Duodenal mucosa (tissue), 2 donors: ENCODE measurements around the gene MST1R.
A peak's percentile ranks its signal among the peaks of the same experiment; 100 is the strongest.
"Not testable (repeated sequence)": the region's sequence is repeated elsewhere in the genome, so short reads cannot be mapped to it uniquely, and the experiment has no call there.

Source experiments
- H3K27ac ChIP-seq: one replicate; pipeline ENCODE4 v1.7.0; 2013; ENCODE audit warnings: low read depth, low read length
- H3K27me3 ChIP-seq, 2 donors: one replicate each; pipeline ENCODE4 v1.7.0; 2013; ENCODE audit warnings: low read length in 2 of 2, control low read depth in 1 of 2; ENCODE audit not compliant: insufficient read depth in 2 of 2, control insufficient read depth in 1 of 2
- H3K36me3 ChIP-seq, 2 donors: one replicate each; pipeline ENCODE4 v1.7.0; 2013; ENCODE audit warnings: low read length in 2 of 2, control low read depth in 1 of 2; ENCODE audit not compliant: insufficient read depth in 2 of 2, control insufficient read depth in 1 of 2
- H3K4me1 ChIP-seq, 2 donors: one replicate each; pipeline ENCODE4 v1.7.0; 2013; ENCODE audit warnings: low read length in 2 of 2, control low read depth in 1 of 2; ENCODE audit not compliant: insufficient read depth in 2 of 2, control insufficient read depth in 1 of 2
- H3K4me3 ChIP-seq, 2 donors: one replicate each; pipeline ENCODE4 v1.7.0; 2013; ENCODE audit warnings: low read length in 2 of 2, low read depth in 1 of 2
- H3K9ac ChIP-seq, 2 donors: one replicate each; pipeline ENCODE4 v1.7.0; 2013; ENCODE audit warnings: low read length in 2 of 2, low read depth in 1 of 2
- H3K9me3 ChIP-seq, 2 donors: one replicate each; pipeline ENCODE4 v1.7.0; 2013; ENCODE audit warnings: low read length in 2 of 2, control low read depth in 1 of 2; ENCODE audit not compliant: control insufficient read depth in 1 of 2

Gene MST1R

GRCh38 chr3:49929291-49930167 lies 25.9 kb upstream of the MST1R start, which contains the start of gene MON1A:
MON1A (minus strand) TSS chr3:49929811; CDS start chr3:49913346, 16,465 bp downstream.
- peaks cover 25 to 41% of the 10 kb centered on the region in 2 donors for H3K4me1 ChIP-seq
- peak within 1 kb of the TSS; percentile 80 for H3K27ac ChIP-seq
- no peaks in the 10 kb centered on the region for H3K36me3 ChIP-seq
- H3K9me3 ChIP-seq, result no peaks in the 10 kb centered on the region
- H3K4me3 ChIP-seq, result peak within 1 kb of the TSS; percentile 83 to 86
- no peaks in the 10 kb centered on the region for H3K27me3 ChIP-seq
- peak within 1 kb of the TSS; percentile 76 to 81 for H3K9ac ChIP-seq

GRCh38 chr3:49928481-49929017 lies 24.9 kb upstream of the MST1R start:
- no peaks in the 10 kb centered on the region for H3K9me3 ChIP-seq
- peak overlapping the region; percentile 83 to 86 for H3K4me3 ChIP-seq
- no peaks in the 10 kb centered on the region for H3K36me3 ChIP-seq
- no peaks in the 10 kb centered on the region for H3K27me3 ChIP-seq
- H3K27ac ChIP-seq, result peak overlapping the region; percentile 26
- peak overlapping the region; percentile 61 to 81 for H3K9ac ChIP-seq
- H3K4me1 ChIP-seq, result peaks cover 25 to 41% of the 10 kb centered on the region in 2 donors

DNA sequence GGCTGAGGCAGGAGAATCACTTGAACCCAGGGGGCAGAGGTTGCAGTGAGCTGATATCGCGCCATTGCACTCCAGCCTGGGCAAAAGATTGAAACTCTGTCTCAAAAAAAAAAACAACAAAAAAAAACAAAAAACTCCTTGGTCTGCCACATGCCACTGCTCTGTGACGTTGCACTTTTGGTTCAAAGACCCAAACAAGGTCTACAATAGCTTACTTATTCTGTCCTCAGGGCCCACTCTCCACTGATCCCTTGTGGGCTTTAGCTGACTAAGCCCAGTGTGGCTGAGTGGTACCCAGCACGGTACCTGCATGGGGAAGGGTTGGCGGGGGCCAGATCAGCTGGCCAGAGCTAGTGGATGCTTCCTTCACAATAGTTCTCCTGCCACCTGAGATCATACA lies 24.1 kb upstream of the MST1R start:
- Histone ChIP-seq H3K9me3 (no peaks in the 10 kb centered on the region), H3K36me3 (no peaks in the 10 kb centered on the region), H3K27ac (no peak overlapping the region), H3K9ac (peak overlapping the region; percentile 61 to 81), H3K4me1 (peaks cover 25 to 41% of the 10 kb centered on the region in 2 donors), H3K27me3 (no peaks in the 10 kb centered on the region), H3K4me3 (peak overlapping the region; percentile 83 to 86)

DNA sequence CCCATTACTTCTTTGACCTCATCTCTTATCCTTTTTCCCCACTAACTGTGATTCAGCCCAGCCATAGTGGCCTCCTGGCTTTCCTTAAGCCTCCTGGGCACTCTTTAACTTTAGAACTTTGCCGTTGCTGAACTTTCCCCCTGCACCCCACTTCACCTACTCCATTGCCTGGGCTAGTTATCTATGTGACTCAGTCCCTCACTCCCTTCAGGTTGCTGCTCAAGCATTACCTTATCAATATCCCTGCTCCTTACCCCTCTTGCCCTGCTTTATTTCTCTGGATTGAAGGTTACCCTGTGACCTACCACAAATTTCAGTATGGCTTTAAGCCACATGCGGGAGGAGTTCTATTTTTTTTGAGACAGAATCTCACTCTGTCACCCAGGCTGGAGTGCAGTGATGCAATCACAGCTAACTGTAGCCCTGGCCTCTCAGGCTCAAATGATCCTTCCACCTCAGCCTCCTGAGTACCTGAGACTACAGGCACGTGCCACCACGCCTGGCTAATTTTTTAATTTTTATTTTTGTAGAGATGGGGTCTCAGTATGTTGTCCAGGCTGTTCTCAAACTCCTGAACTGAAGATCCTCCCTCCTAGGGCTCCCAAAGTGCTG lies 22.6 kb upstream of the MST1R start:
- Histone ChIP-seq H3K4me3 (peak overlapping the region; percentile 32 to 42), H3K9me3 (no peaks in the 10 kb centered on the region), H3K27ac (peak overlapping the region; percentile 26), H3K27me3 (no peaks in the 10 kb centered on the region), H3K9ac (peak overlapping the region; percentile 27 to 31), H3K4me1 (peaks cover 25 to 41% of the 10 kb centered on the region in 2 donors), H3K36me3 (no peaks in the 10 kb centered on the region)

- H3K36me3 ChIP-seq, result no peaks in the 10 kb centered on the region
- peak overlapping the region; percentile 32 to 42 for H3K4me3 ChIP-seq
- no peak overlapping the region for H3K27ac ChIP-seq
- H3K9ac ChIP-seq, result peak overlapping the region; percentile 27 to 31
- H3K4me1 ChIP-seq, result peaks cover 25 to 34% of the 10 kb centered on the region in 2 donors
- no peaks in the 10 kb centered on the region for H3K9me3 ChIP-seq
- no peaks in the 10 kb centered on the region for H3K27me3 ChIP-seq
Observed at GRCh38 chr3:49925485-49925884, 21.8 kb upstream of the MST1R start.

- peaks cover 25 to 27% of the 10 kb centered on the region in 2 donors for H3K4me1 ChIP-seq
- no peaks in the 10 kb centered on the region for H3K9me3 ChIP-seq
- no peaks in the 10 kb centered on the region for H3K27me3 ChIP-seq
- H3K4me3 ChIP-seq, result no peak overlapping the region
- peaks cover 0 to 7% of the 10 kb centered on the region in 2 donors for H3K36me3 ChIP-seq
- no peak overlapping the region for H3K9ac ChIP-seq
- no peak overlapping the region for H3K27ac ChIP-seq
Observed at GRCh38 chr3:49924683-49925082, 21.0 kb upstream of the MST1R start.

DNA sequence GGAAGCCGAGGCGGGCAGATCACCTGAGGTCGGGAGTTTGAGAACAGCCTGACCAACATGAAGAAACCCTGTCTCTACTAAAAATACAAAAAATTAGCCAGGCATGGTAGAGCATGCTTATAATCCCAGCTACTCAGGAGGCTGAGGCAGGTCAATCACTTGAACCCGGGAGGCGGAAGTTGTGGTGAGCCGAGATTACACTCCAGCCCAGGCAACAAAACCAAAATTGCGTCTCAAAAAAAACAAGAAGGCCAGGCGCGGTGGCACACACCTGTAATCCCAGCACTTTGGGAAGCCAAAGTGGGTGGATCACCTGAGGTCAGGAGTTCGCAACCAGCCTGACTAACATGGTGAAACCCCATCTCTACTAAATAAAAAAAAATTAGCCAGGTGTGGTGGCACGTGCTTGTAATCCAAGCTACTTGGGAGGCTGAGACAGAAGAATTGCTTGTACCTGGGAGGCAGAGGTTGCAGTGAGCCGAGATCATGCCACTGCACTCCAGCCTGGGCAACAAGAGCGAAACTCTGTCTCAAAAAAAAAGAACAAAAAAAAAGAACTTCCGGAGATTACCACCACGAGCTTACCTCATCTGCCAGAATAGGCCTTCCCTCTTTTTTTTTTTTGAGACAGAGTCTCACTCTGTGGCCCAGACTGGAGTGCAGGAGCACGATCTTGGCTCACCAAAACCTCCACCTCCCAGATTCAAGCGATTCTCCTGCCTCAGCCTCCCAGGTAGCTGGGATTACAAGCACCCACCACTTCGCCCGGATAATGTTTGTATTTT lies 14.3 kb upstream of the MST1R start:
- not testable (repeated sequence) for H3K27ac ChIP-seq, H3K9ac ChIP-seq, H3K4me3 ChIP-seq, H3K9me3 ChIP-seq, H3K27me3 ChIP-seq
- H3K36me3 ChIP-seq, result peaks cover 6 to 19% of the 10 kb centered on the region in 2 donors
- H3K4me1 ChIP-seq, result peaks cover 0 to 10% of the 10 kb centered on the region in 2 donors

GRCh38 chr3:49916686-49917085 lies 13.0 kb upstream of the MST1R start:
- Histone ChIP-seq H3K9me3 (no peaks in the 10 kb centered on the region), H3K9ac (no peak overlapping the region), H3K4me3 (no peak overlapping the region), H3K4me1 (peaks cover 0 to 10% of the 10 kb centered on the region in 2 donors), H3K27ac (no peak overlapping the region), H3K36me3 (peaks cover 13 to 32% of the 10 kb centered on the region in 2 donors), H3K27me3 (no peaks in the 10 kb centered on the region)

- no peak overlapping the region for H3K27ac ChIP-seq
- no peaks in the 10 kb centered on the region for H3K9me3 ChIP-seq
- peaks cover 0 to 10% of the 10 kb centered on the region in 2 donors for H3K4me1 ChIP-seq
- H3K4me3 ChIP-seq, result no peak overlapping the region
- no peak overlapping the region for H3K9ac ChIP-seq
- no peaks in the 10 kb centered on the region for H3K27me3 ChIP-seq
- peaks cover 15 to 45% of the 10 kb centered on the region in 2 donors for H3K36me3 ChIP-seq
Observed at GRCh38 chr3:49914906-49915305, 11.2 kb upstream of the MST1R start.
